ENCODE results near the gene TRIM7. TPM values are rescaled to one million over a fixed set of nuclear protein-coding genes. Genes with fewer than 3 reads are reported as not detected.

TRIM7 gene
- total and polyA plus RNA-seq, 9 of the 15 experiments (the other 6 are each of a cell fraction or from before 2014, with no cell fraction given), result 2.6 to 14.9 (median 8.9) TPM

DNA sequence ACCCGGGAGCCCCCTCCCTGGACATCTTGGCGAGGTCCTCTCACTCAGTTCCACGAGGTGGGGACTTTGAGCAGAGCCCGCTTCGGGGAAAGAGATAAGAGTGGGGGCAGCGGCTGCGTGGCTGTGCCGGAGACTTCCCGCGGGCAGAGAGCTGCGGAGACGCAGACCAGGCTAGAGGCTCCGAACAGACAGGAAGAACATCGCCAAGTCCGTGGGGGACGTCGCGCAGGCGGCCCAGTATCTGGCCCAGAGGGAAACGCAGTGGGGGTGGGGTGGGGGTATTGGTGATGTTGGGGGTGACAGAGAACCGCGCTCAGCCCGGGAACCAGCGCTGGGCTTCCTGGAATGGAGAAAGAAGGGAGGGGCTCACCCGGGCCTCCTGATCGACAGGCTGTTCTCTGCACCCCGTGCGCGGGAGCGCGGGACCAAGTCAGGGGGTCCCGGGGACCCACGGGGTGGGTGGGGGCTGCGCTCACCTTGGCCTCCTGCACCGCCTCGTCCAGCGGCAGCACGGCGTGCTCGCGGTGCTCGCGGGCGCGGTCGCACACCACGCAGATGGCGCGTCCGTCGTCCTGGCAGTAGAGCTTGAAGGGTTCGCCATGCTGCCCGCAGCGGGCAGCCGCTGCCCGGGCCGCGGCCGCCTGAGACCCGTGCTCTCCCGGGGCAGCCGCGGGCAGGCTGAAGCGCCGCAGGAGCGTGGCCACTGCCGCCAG lies 727 bp downstream of the TRIM7 start (continued):
- TF ChIP-seq, protein P1, sequence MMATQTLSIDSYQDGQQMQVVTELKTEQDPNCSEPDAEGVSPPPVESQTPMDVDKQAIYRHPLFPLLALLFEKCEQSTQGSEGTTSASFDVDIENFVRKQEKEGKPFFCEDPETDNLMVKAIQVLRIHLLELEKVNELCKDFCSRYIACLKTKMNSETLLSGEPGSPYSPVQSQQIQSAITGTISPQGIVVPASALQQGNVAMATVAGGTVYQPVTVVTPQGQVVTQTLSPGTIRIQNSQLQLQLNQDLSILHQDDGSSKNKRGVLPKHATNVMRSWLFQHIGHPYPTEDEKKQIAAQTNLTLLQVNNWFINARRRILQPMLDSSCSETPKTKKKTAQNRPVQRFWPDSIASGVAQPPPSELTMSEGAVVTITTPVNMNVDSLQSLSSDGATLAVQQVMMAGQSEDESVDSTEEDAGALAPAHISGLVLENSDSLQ (IDR thresholded peaks at IDR 0.05), result peak; percentile 57
- no peak for TF ChIP-seq RUNX1 (IDR thresholded peaks at IDR 0.05; ENCODE audit: low read depth)
- peak; percentile 51 to 55 for TF ChIP-seq NRF1 (conservative IDR thresholded peaks at IDR 0.05 in 1 of 2, IDR thresholded peaks at IDR 0.05 in 1 of 2)
- no peak for TF ChIP-seq ATF1 (CRISPR knock-in tag; IDR thresholded peaks at IDR 0.05)
- no peak for TF ChIP-seq ATF1 (tag; IDR thresholded peaks at IDR 0.05)
- no peak for TF ChIP-seq ZNF184 (CRISPR knock-in tag; IDR thresholded peaks at IDR 0.05)
- TF ChIP-seq TAF7 (tag; IDR thresholded peaks at IDR 0.05), result no peak
- no peak for TF ChIP-seq SMAD2 (IDR thresholded peaks at IDR 0.05; ENCODE audit: low read depth, low read length)
- TF ChIP-seq ZNF717 (CRISPR knock-in tag; IDR thresholded peaks at IDR 0.05), result no peak
- TF ChIP-seq NR4A1 (CRISPR knock-in tag; IDR thresholded peaks at IDR 0.05), result no peak
- TF ChIP-seq NR4A1 (tag; IDR thresholded peaks at IDR 0.05), result no peak
- TF ChIP-seq CSDE1 (IDR thresholded peaks at IDR 0.05), result no peak
- no peak for TF ChIP-seq ZNF274 (IDR thresholded peaks at IDR 0.05; ENCODE audit: borderline replicate concordance, low read depth, low read length)
- TF ChIP-seq, protein P2, sequence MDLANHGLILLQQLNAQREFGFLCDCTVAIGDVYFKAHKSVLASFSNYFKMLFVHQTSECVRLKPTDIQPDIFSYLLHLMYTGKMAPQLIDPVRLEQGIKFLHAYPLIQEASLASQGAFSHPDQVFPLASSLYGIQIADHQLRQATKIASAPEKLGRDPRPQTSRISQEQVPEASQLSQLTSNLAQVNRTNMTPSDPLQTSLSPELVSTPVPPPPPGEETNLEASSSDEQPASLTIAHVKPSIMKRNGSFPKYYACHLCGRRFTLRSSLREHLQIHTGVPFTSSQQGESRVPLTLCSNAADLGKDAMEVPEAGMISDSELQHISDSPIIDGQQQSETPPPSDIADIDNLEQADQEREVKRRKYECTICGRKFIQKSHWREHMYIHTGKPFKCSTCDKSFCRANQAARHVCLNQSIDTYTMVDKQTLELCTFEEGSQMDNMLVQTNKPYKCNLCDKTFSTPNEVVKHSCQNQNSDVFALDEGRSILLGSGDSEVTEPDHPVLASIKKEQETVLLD (IDR thresholded peaks at IDR 0.05), result peak; percentile 65; the same call in 1 of the 2 replicates
- TF ChIP-seq ZNF146 (CRISPR knock-in tag; IDR thresholded peaks at IDR 0.05; ENCODE audit: unreplicated experiment), result no peak
- peak; percentile 49 for TF ChIP-seq POLR2A (conservative IDR thresholded peaks at IDR 0.05)
- TF ChIP-seq NR2C2 (CRISPR knock-in tag; IDR thresholded peaks at IDR 0.05), result no peak
- TF ChIP-seq NR2C2 (tag; IDR thresholded peaks at IDR 0.05), result no peak
- no peak for TF ChIP-seq ZNF780A (CRISPR knock-in tag; IDR thresholded peaks at IDR 0.05)
- no peak for TF ChIP-seq DACH1 (IDR thresholded peaks at IDR 0.05; ENCODE audit: partially characterized antibody)
- no peak for TF ChIP-seq POLR3A (IDR thresholded peaks at IDR 0.05; ENCODE audit: borderline replicate concordance, extremely low read depth, insufficient read depth, insufficient read length)
- TF ChIP-seq SRSF3 (IDR thresholded peaks at IDR 0.05; ENCODE audit: insufficient read depth, low read length), result no peak
- TF ChIP-seq, protein P3, sequence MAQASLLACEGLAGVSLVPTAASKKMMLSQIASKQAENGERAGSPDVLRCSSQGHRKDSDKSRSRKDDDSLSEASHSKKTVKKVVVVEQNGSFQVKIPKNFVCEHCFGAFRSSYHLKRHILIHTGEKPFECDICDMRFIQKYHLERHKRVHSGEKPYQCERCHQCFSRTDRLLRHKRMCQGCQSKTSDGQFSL (CRISPR knock-in tag; IDR thresholded peaks at IDR 0.05), result no peak
- TF ChIP-seq, protein P3 (tag; IDR thresholded peaks at IDR 0.05), result 0 out of 4 replicates have a peak, but pooled peaks of 1 of the 2 experiments have one; percentile 14
- no peak for TF ChIP-seq ZNF133 (CRISPR knock-in tag; IDR thresholded peaks at IDR 0.05)
- TF ChIP-seq, protein P4, sequence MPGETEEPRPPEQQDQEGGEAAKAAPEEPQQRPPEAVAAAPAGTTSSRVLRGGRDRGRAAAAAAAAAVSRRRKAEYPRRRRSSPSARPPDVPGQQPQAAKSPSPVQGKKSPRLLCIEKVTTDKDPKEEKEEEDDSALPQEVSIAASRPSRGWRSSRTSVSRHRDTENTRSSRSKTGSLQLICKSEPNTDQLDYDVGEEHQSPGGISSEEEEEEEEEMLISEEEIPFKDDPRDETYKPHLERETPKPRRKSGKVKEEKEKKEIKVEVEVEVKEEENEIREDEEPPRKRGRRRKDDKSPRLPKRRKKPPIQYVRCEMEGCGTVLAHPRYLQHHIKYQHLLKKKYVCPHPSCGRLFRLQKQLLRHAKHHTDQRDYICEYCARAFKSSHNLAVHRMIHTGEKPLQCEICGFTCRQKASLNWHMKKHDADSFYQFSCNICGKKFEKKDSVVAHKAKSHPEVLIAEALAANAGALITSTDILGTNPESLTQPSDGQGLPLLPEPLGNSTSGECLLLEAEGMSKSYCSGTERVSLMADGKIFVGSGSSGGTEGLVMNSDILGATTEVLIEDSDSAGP (CRISPR knock-in tag; IDR thresholded peaks at IDR 0.05), result no peak
- no peak for TF ChIP-seq SRSF7 (optimal IDR thresholded peaks at IDR 0.05; ENCODE audit: low read depth, low read length)
- no peak for TF ChIP-seq NUFIP1 (IDR thresholded peaks at IDR 0.05; ENCODE audit: partially characterized antibody)
